Dedifferentiated amniotic fluid mesenchymal stem cell (primary cell): ENCODE data around the gene FHL3.
A peak's percentile ranks its signal among the peaks of the same experiment; 100 is the strongest.
"Not testable (repeated sequence)": the region's sequence is repeated elsewhere in the genome, so short reads cannot be mapped to it uniquely, and the experiment has no call there.

Experiments used
- DNase-seq: peaks from one replicate; pipeline ENCODE4 v3.0.0-alpha.2; 2016; ENCODE audit errors: extremely low spot score

The FHL3 gene

GRCh38 chr1:38034871-38035270 lies 29.6 kb upstream of the FHL3 start:
- DNase-seq = no peak

GRCh38 chr1:38032992-38033391 lies 27.7 kb upstream of the FHL3 start:
- not testable (repeated sequence) for DNase-seq

GRCh38 chr1:38031513-38031866 lies 26.2 kb upstream of the FHL3 start:
- no peak for DNase-seq

- DNase-seq = no peak
These were observed 25.5 kb upstream of the FHL3 start for GRCh38 chr1:38030596-38031512.

GRCh38 chr1:38029685-38030511 lies 24.6 kb upstream of the FHL3 start:
- DNase-seq = no peak

GRCh38 chr1:38029081-38029681 lies 23.9 kb upstream of the FHL3 start:
- DNase-seq = no peak

GRCh38 chr1:38028671-38029070 lies 23.4 kb upstream of the FHL3 start:
- no peak for DNase-seq

GRCh38 chr1:38028105-38028591 lies 22.8 kb upstream of the FHL3 start:
- DNase-seq = no peak

GRCh38 chr1:38027201-38028104 lies 22.1 kb upstream of the FHL3 start:
- DNase-seq = no peak

GRCh38 chr1:38026592-38027200 lies 21.4 kb upstream of the FHL3 start:
- DNase-seq = peak; percentile 39

- DNase-seq = no peak
These were observed 20.4 kb upstream of the FHL3 start for GRCh38 chr1:38025664-38026063.

- no peak for DNase-seq
These were observed 19.9 kb upstream of the FHL3 start for GRCh38 chr1:38025233-38025632.

- no peak for DNase-seq
These were observed 17.5 kb upstream of the FHL3 start for GRCh38 chr1:38022810-38023209.

GRCh38 chr1:38021969-38022368 lies 16.7 kb upstream of the FHL3 start:
- no peak for DNase-seq

- DNase-seq = no peak
These were observed 15.1 kb upstream of the FHL3 start for GRCh38 chr1:38020396-38020795.

- no peak for DNase-seq
These were observed 13.6 kb upstream of the FHL3 start for GRCh38 chr1:38018864-38019343.

GRCh38 chr1:38015978-38016725 lies 10.8 kb upstream of the FHL3 start:
- no peak for DNase-seq

GRCh38 chr1:38014724-38015424 lies 9.6 kb upstream of the FHL3 start:
- DNase-seq = no peak

GRCh38 chr1:38014171-38014570 lies 8.9 kb upstream of the FHL3 start:
- DNase-seq = no peak
